NB4 (cell line): ENCODE results near the gene HMCN2.

Experiments used
- CTCF ChIP-seq: IDR thresholded peaks from one replicate; pipeline ENCODE4 v1.5.1; 2012; ENCODE audit warnings: low read depth, low read length
- MAX ChIP-seq: IDR thresholded peaks from 2 replicates; pipeline ENCODE4 v1.6.1; 2011; ENCODE audit warnings: low read depth, low read length
- MYC ChIP-seq: IDR thresholded peaks from 2 replicates; pipeline ENCODE4 v1.6.1; 2011; ENCODE audit warnings: low read depth, low read length
- POLR2A ChIP-seq: IDR thresholded peaks from 2 replicates; pipeline ENCODE4 v1.6.1; 2011; ENCODE audit warnings: mild to moderate bottlenecking; ENCODE audit not compliant: insufficient read length; ENCODE audit errors: extremely low read depth

DNA sequence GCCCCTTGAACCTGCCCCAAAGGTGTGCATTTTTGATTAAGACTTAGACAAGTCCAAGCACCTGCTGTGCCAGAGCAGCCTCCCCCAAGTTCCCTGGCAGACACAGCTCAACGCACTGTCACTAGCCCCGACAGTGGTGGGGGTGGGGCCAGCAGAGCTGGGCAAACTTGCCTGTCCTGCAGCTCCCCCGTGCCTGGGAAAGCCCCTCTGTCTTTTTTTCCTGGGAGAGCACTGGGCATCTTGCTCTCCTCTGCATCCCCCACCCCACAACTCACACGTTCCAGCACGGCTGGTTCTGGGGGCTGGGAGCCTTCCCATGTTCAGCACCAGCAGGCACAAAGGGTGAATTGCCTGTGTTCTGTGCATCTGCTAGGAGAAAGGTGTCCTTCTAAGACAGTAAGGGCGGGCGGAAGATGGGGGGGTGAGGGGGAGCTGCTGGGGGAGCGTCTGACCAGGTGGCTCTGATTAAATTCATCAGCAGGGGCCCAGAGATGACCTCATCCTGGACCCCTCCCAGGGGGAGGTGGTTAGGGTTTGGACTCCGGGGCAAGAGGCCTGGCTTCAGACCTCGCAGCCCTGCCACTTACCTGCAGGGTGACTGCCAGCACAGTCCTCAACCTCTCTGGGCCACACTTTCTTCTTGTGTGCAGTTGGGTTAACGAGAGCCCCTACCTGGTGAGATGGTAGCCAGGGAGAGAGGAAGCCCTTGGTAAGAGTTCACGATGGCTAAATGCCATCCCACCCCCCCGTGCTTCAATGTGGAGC lies 23.5 kb downstream of the HMCN2 start:
- no peak for TF ChIP-seq CTCF
- TF ChIP-seq POLR2A, result no peak
- no peak for TF ChIP-seq MAX
- no peak for TF ChIP-seq MYC
